Measurements from ENCODE around the gene CIRBP. TPM values are rescaled to one million over a fixed set of nuclear protein-coding genes. Genes with fewer than 3 reads are reported as not detected.
A peak's percentile ranks its signal among the peaks of the same experiment; 100 is the strongest.

CIRBP gene
- total and polyA plus RNA-seq, 2 of the 13 experiments (the other 11 are each of a cell fraction or from before 2014, with no cell fraction given): 133 to 140 TPM

- TF ChIP-seq ZNF235 (CRISPR knock-in tag; IDR thresholded peaks at IDR 0.05; ENCODE audit: borderline replicate concordance) (0 out of 2 replicates have a peak, but pooled peaks have one; percentile 63), ZNF609 (CRISPR knock-in tag; IDR thresholded peaks at IDR 0.05; ENCODE audit: borderline replicate concordance) (peak; percentile 88), JUNB (CRISPR knock-in tag; IDR thresholded peaks at IDR 0.05; ENCODE audit: borderline replicate concordance) (peak; percentile 93), ZFP36L1 (CRISPR knock-in tag; IDR thresholded peaks at IDR 0.05) (0 out of 2 replicates have a peak, but pooled peaks have one; percentile 10), SP140L (CRISPR knock-in tag; IDR thresholded peaks at IDR 0.05; ENCODE audit: borderline replicate concordance) (no peak), LRRFIP1 (CRISPR knock-in tag; conservative IDR thresholded peaks at IDR 0.05) (no peak), NR1H2 (CRISPR knock-in tag; IDR thresholded peaks at IDR 0.05; ENCODE audit: borderline replicate concordance, low read depth) (no peak), NFKB2 (CRISPR knock-in tag; IDR thresholded peaks at IDR 0.05; ENCODE audit: borderline replicate concordance) (peak; percentile 71; the same call in 1 of the 2 replicates), ZBTB1 (CRISPR knock-in tag; IDR thresholded peaks at IDR 0.05; ENCODE audit: borderline replicate concordance) (no peak), DRAP1 (CRISPR knock-in tag; IDR thresholded peaks at IDR 0.05) (peak; percentile 72; the same call in 1 of the 2 replicates), REST (IDR thresholded peaks at IDR 0.05; ENCODE audit: borderline replicate concordance in 1 of 2, low read depth in 1 of 2, low read length in 2 of 2) (peak in 1 of 2 experiments; percentile 30; a peak in 1 of 4 replicates), IKZF4 (CRISPR knock-in tag; IDR thresholded peaks at IDR 0.05; ENCODE audit: borderline replicate concordance, low read depth, not compliant biosample characterization) (no peak), BATF2 (CRISPR knock-in tag; IDR thresholded peaks at IDR 0.05) (no peak), DR1 (CRISPR knock-in tag; IDR thresholded peaks at IDR 0.05) (peak; percentile 37; the same call in 1 of the 2 replicates)
Measured at GRCh38 chr19:1290703-1291651, 21.8 kb downstream of the CIRBP start (continued).

Measured in HepG2 (cell line).